Testis (tissue), 3 donors: Measurements from ENCODE around the gene ARHGAP26. TPM values are rescaled to one million over a fixed set of nuclear protein-coding genes. Genes with fewer than 3 reads are reported as not detected.

Experiments
- DNase-seq: peaks from one replicate; pipeline ENCODE4 v3.0.0-alpha.2; 2019
- H3K27ac ChIP-seq, 2 donors: fragments of 200-600 bp; sonication (generic); one replicate each; pipeline ENCODE4 v1.5.1; 2019
- H3K27me3 ChIP-seq: fragments of 200-600 bp; sonication (generic); one replicate; pipeline ENCODE4 v1.5.1; 2019
- H3K36me3 ChIP-seq: fragments of 200-600 bp; sonication (generic); one replicate; pipeline ENCODE4 v1.5.1; 2017; ENCODE audit warnings: low read depth; ENCODE audit errors: missing control alignments
- H3K4me1 ChIP-seq: fragments of 200-600 bp; sonication (generic); one replicate; pipeline ENCODE4 v1.5.1; 2019
- H3K4me3 ChIP-seq, 2 donors: fragments of 200-600 bp; sonication (generic); one replicate each; pipeline ENCODE4 v1.5.1; 2017 to 2019
- H3K9me3 ChIP-seq: fragments of 200-600 bp; sonication (generic); one replicate; pipeline ENCODE4 v1.5.1; 2017
- CTCF ChIP-seq, 3 experiments: fragments of 450-650 bp in 2 of 3; fragments of 200-600 bp in 1 of 3; sonication (generic) in 1 of 3; IDR thresholded peaks; one replicate each; pipeline ENCODE4 v1.5.1; 2016 to 2019; ENCODE audit warnings: antibody characterized with exemption in 3 of 3, mild to moderate bottlenecking in 2 of 3, moderate library complexity in 1 of 3
- POLR2A ChIP-seq: fragments of 450-650 bp; IDR thresholded peaks from one replicate; pipeline ENCODE4 v1.6.1; 2017; ENCODE audit warnings: antibody characterized with exemption, mild to moderate bottlenecking, moderate library complexity
- WGBS, 2 donors: methylation state at CpG; one replicate each; pipeline ENCODE4 v1.1.5; 2018; 5-methylcytosine and 5-hydroxymethylcytosine counted together
- intact Hi-C: fragments of 100-400 bp; cut with DNase I; formaldehyde crosslinking; loops from one replicate; pipeline ENCODE4 v1.15.1; 2023; ENCODE audit warnings: low total_unique reads
- polyA plus RNA-seq: library from polyadenylated mRNA; stranded (reverse); fragments of 350-450 nt; fragmentation: Illumina TruSeq; extraction: RNeasy Lipid Tissue Mini Kit (QIAGEN cat#74804); gene quantifications from one replicate; pipeline ENCODE4 v1.2.3, GENCODE V29; 2014; ENCODE audit warnings: low read depth, low replicate concordance; ENCODE audit not compliant: insufficient read depth
- total RNA-seq, 2 donors: library from RNA; depleted of rRNA; stranded (reverse); fragments of >200 nt; gene quantifications; one replicate each; pipeline ENCODE4 v1.2.3, GENCODE V29; 2016

ARHGAP26 gene
- total and polyA plus RNA-seq, 3 donors from 2014 or later: 33.8 to 98.7 (median 95.7) TPM

- intact Hi-C loops: no loop called here
- H3K4me1 ChIP-seq: peaks cover 51% of the 10 kb centered on the region
These were observed 96.5 kb downstream of the ARHGAP26 start for GRCh38 chr5:142866563-142867275.

GRCh38 chr5:142869886-142870285 lies 99.7 kb downstream of the ARHGAP26 start:
- Histone ChIP-seq H3K4me1 (peaks cover 48% of the 10 kb centered on the region), H3K9me3 (no peaks in the 10 kb centered on the region), H3K4me3 (no peak overlapping the region), H3K27ac (no peak overlapping the region), H3K36me3 (no peaks in the 10 kb centered on the region), H3K27me3 (no peaks in the 10 kb centered on the region)
- intact Hi-C loops: no loop called here
- DNase-seq: peak; percentile 38
- TF ChIP-seq CTCF (IDR thresholded peaks at IDR 0.05) (no peak), POLR2A (no peak)
- WGBS, 2 donors: 34 to 63% methylated on average over 3 of the region's 3 CpGs

More at GRCh38 chr5:142866563-142867275, 96.5 kb downstream of the ARHGAP26 start:
- Histone ChIP-seq H3K36me3 (no peaks in the 10 kb centered on the region), H3K4me3 (no peak overlapping the region), H3K9me3 (no peaks in the 10 kb centered on the region), H3K27ac (peak overlapping the region in 1 of 2 donors; percentile 37), H3K27me3 (no peaks in the 10 kb centered on the region)
- peak; percentile 57 for DNase-seq
- TF ChIP-seq POLR2A (no peak), CTCF (IDR thresholded peaks at IDR 0.05) (peak; percentile 67 to 77 (median 77))
- WGBS, 2 donors: 55 to 68% methylated on average over 10 of the region's 10 CpGs

GRCh38 chr5:142870532-142871362 lies 100.6 kb downstream of the ARHGAP26 start:
- no peak for TF ChIP-seq CTCF (IDR thresholded peaks at IDR 0.05)
- no peak for TF ChIP-seq POLR2A
- intact Hi-C loops: no loop called here
- Histone ChIP-seq H3K27ac (peak overlapping the region in 1 of 2 donors; percentile 8), H3K27me3 (no peaks in the 10 kb centered on the region), H3K36me3 (no peaks in the 10 kb centered on the region), H3K4me1 (peaks cover 42% of the 10 kb centered on the region), H3K9me3 (no peaks in the 10 kb centered on the region), H3K4me3 (no peak overlapping the region)
- WGBS, 2 donors: 69 to 80% methylated on average over 9 of the region's 9 CpGs
- DNase-seq: peak; percentile 52

GRCh38 chr5:142871363-142872193 lies 101.4 kb downstream of the ARHGAP26 start:
- intact Hi-C loops: no loop called here
- Histone ChIP-seq H3K4me3 (no peak overlapping the region), H3K27ac (peak overlapping the region in 1 of 2 donors; percentile 59), H3K27me3 (no peaks in the 10 kb centered on the region), H3K4me1 (peaks cover 41% of the 10 kb centered on the region), H3K9me3 (no peaks in the 10 kb centered on the region), H3K36me3 (no peaks in the 10 kb centered on the region)
- WGBS, 2 donors: 37 to 71% methylated on average over 6 to 13 of the region's 13 CpGs
- peak; percentile 83 for DNase-seq
- TF ChIP-seq POLR2A (no peak), CTCF (IDR thresholded peaks at IDR 0.05) (no peak)
